Nephron (organoid): ENCODE results near the gene NSD1.

Experiments used
- H3K27ac Mint-ChIP-seq, 3 experiments: 2 replicates each; pipeline ENCODE4 v1.8.0; 2020; ENCODE audit warnings: mixed read lengths in 3 of 3, mild to moderate bottlenecking in 2 of 3, moderate library complexity in 1 of 3
- H3K27me3 Mint-ChIP-seq: 2 replicates; pipeline ENCODE4 v1.8.0; 2021; ENCODE audit warnings: low read depth, mild to moderate bottlenecking, moderate library complexity, mixed read lengths
- H3K36me3 Mint-ChIP-seq: 2 replicates; pipeline ENCODE4 v1.8.0; 2020; ENCODE audit warnings: low read depth, mixed read lengths
- H3K4me1 Mint-ChIP-seq: 2 replicates; pipeline ENCODE4 v1.8.0; 2020; ENCODE audit warnings: mixed read lengths
- H3K4me3 Mint-ChIP-seq, 3 experiments: 2 replicates each; pipeline ENCODE4 v1.8.0; 2020; ENCODE audit warnings: mild to moderate bottlenecking in 3 of 3, mixed read lengths in 3 of 3, moderate library complexity in 2 of 3
- H3K9me3 Mint-ChIP-seq: 2 replicates; pipeline ENCODE4 v1.8.0; 2020; ENCODE audit warnings: mixed read lengths
- TF ChIP-seq, protein P1 (sequence below), 3 experiments: fragments of 200-600 bp; sonication (generic); IDR thresholded peaks; one replicate each; pipeline ENCODE4 v1.5.0; 2021; ENCODE audit warnings: antibody characterized with exemption in 3 of 3; ENCODE audit not compliant: unreplicated experiment in 3 of 3

The NSD1 gene

DNA sequence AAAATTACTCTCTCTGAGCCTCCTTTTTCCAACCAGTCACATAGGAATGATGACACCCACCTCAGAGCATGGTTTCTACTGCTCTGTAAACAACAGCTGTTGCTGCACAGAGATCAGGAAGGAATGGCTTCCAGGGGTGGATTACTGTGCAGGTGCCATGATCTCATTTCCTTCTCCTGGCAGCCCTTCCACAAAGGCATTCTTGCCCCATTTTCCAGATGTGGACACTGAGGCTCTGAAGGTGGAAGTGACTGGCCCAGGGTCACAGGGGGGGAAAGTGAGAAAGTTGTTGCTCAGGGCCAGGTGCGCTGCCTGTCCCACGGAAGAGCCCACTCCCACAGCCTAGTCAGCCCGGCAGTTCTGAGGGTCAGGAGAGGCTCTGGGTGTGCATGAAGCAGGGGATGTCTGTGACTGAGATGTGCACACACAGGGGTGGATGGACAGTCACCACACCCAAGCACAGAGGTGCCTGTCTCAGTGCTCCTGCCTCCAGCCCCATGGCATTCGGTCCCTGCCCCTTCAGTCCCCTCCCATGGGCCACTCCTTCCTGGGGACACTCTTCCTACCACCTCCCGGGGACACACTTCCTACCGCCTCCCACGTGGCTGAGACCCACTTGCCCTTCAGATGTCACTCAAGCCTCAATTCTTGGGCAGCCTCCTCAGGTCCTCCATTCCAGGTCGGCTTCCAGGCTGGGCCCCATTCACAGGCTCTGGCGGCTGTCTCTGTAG is 29.9 kb upstream of the NSD1 start:
- Mint-ChIP-seq H3K9me3 (no peaks in the 10 kb centered on the region), H3K4me3 (no peak overlapping the region), H3K27me3 (peaks cover 15% of the 10 kb centered on the region), H3K36me3 (no peaks in the 10 kb centered on the region), H3K4me1 (peaks cover 43% of the 10 kb centered on the region), H3K27ac (peak overlapping the region in 1 of 3 experiments; percentile 41)
- TF ChIP-seq, protein P1, sequence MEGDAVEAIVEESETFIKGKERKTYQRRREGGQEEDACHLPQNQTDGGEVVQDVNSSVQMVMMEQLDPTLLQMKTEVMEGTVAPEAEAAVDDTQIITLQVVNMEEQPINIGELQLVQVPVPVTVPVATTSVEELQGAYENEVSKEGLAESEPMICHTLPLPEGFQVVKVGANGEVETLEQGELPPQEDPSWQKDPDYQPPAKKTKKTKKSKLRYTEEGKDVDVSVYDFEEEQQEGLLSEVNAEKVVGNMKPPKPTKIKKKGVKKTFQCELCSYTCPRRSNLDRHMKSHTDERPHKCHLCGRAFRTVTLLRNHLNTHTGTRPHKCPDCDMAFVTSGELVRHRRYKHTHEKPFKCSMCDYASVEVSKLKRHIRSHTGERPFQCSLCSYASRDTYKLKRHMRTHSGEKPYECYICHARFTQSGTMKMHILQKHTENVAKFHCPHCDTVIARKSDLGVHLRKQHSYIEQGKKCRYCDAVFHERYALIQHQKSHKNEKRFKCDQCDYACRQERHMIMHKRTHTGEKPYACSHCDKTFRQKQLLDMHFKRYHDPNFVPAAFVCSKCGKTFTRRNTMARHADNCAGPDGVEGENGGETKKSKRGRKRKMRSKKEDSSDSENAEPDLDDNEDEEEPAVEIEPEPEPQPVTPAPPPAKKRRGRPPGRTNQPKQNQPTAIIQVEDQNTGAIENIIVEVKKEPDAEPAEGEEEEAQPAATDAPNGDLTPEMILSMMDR (IDR thresholded peaks at IDR 0.05; ENCODE audit: unreplicated experiment in 3 of 3) = no peak

DNA sequence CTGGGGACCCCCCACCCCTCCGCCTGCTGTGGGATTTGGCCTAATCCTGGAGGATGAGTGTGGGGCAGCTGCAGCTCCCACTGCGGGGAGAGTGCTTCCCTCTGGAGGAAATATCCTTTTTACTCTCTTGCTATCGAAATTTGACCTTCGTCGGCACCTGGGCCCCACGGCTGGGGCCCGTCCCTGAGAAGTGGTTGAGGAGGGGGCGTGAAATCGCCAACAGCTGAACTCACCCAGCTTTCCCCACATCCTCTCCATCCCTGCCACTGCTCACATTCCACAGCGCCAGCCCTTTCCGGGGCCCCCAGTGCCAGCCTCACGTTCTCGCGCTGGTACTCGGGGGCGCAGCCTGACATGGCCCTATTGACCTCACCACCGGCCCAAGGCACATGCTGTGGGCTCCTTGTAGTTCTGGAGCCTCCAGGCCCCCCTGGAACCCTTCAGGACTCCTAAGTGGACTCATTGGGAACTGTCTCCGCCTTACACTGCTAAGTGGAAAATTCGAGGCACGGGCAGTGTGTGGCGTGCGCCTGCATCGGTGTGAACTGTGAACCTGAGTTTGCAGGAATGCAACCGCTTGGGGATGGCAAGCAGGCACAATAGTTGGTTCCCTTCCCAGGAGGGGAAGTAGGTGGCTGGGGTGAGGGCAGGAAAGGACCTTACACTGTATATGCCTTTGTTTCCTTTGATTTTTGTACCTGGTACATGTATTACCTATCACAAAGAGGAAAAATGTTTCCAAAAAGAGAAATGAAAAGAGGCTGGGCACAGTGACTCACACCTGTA is 27.7 kb upstream of the NSD1 start:
- peaks cover 17% of the 10 kb centered on the region for H3K27me3 Mint-ChIP-seq
- H3K27ac Mint-ChIP-seq = peak overlapping the region; percentile 47 to 82 (median 80)
- H3K36me3 Mint-ChIP-seq = no peaks in the 10 kb centered on the region
- H3K4me1 Mint-ChIP-seq = peaks cover 37% of the 10 kb centered on the region
- TF ChIP-seq, protein P1 (IDR thresholded peaks at IDR 0.05; ENCODE audit: unreplicated experiment in 3 of 3) = no peak
- H3K9me3 Mint-ChIP-seq = no peaks in the 10 kb centered on the region
- H3K4me3 Mint-ChIP-seq = no peak overlapping the region

DNA sequence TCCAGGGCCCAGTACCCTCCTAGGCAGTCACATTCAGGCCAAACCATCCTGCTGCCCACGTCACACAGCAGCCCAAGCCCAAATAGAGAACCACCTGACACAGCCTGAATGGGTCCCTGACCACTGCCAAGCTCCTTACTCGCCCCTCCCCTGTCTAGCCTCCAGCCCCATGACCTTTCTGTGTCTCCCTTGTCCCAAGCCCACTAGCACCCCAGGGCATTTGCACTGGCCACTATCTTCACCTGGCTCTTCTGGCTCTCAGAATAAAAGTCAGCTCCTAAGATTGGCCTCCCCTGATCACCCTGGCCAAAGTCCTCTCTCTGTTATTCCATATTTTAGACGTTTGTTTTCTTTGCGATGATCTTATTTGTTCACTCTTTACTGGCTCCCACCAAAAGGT is 26.4 kb upstream of the NSD1 start:
- H3K9me3 Mint-ChIP-seq = no peaks in the 10 kb centered on the region
- peak overlapping the region; percentile 3 to 62 (median 22) for H3K27ac Mint-ChIP-seq
- peaks cover 43% of the 10 kb centered on the region for H3K4me1 Mint-ChIP-seq
- no peaks in the 10 kb centered on the region for H3K36me3 Mint-ChIP-seq
- TF ChIP-seq, protein P1 (IDR thresholded peaks at IDR 0.05; ENCODE audit: unreplicated experiment in 3 of 3) = no peak
- H3K27me3 Mint-ChIP-seq = peaks cover 21% of the 10 kb centered on the region
- no peak overlapping the region for H3K4me3 Mint-ChIP-seq

DNA sequence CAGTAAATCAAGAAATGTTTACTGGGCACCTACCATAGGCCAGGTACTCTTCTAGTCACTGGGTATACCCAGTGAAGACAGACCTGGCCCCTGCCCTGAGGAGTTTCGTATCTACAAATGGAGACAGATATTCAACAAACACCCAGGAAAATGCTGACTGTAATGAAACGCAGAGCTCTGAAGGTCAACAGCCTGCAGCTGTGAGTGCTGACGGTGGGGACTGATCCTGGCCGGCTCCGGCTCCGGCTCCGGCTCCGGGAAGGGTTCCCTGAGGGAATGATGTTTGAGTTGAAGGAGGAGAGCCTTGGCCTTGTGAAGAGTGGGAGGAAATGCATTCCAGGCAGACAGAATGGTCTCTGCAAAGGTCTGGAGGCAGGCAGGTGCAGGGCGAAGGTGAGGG is 23.8 kb upstream of the NSD1 start:
- Mint-ChIP-seq H3K4me3 (peak overlapping the region in 1 of 3 experiments; percentile 3), H3K27ac (peak overlapping the region; percentile 70 to 96 (median 93)), H3K27me3 (peaks cover 26% of the 10 kb centered on the region), H3K36me3 (no peaks in the 10 kb centered on the region), H3K4me1 (peaks cover 47% of the 10 kb centered on the region), H3K9me3 (no peaks in the 10 kb centered on the region)
- TF ChIP-seq, protein P1 (IDR thresholded peaks at IDR 0.05; ENCODE audit: unreplicated experiment in 3 of 3) = no peak

DNA sequence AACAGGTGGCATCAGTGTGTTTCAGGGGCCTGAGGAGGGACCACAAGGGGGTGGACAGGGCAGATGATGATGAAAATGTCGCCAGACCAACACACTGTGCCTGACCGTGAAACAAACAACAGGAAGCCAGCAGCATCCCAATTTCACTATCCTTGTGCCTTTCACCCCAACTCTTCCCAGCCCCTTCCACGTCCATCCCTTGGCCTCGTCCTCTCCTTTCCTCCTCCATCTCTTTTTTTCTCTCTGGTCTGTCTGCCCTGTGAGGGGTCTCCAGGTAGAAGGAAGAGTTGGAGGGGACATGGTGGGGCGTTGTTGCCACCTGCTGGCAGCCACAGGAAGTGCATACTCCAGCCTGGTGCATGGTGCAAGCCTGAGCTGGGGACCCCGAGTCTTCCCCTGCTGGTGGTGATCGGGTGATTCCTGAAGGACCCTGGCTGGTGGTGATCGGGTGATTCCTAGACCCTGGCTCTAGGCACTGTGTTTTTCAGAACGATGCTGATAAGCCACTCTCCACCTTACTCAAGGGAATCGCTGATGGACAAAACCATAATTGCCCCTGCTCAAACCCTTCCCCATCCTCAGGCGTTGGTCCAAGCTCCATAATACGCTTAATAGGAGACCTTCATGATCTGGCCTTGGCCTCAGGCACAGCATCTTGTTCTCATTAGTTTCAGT is 21.7 kb upstream of the NSD1 start:
- Mint-ChIP-seq H3K36me3 (no peaks in the 10 kb centered on the region), H3K27ac (peak overlapping the region; percentile 41 to 93 (median 46)), H3K9me3 (no peaks in the 10 kb centered on the region), H3K4me1 (peaks cover 35% of the 10 kb centered on the region), H3K27me3 (peaks cover 18% of the 10 kb centered on the region), H3K4me3 (peak overlapping the region in 1 of 3 experiments; percentile 4)
- TF ChIP-seq, protein P1 (IDR thresholded peaks at IDR 0.05; ENCODE audit: unreplicated experiment in 3 of 3) = peak; percentile 91 to 96 (median 95)
